ENCODE data around the gene CRADD. TPM values are rescaled to one million over a fixed set of nuclear protein-coding genes. Genes with fewer than 3 reads are reported as not detected.
A peak's percentile ranks its signal among the peaks of the same experiment; 100 is the strongest.

The CRADD gene
- total RNA-seq, 1 experiment from 2014 or later, result 7.6 TPM

- H3K4me3 Mint-ChIP-seq, result peak overlapping the region in 1 of 2 experiments; percentile 45; a peak in 2 of 5 replicates
- Histone ChIP-seq H3K9me3 (ENCODE audit: control insufficient read depth, low read depth, low read length) (no peaks in the 10 kb centered on the region), H3K14ac (ENCODE audit: insufficient read depth, low read length) (no peak overlapping the region), H3K9ac (ENCODE audit: extremely low read depth, insufficient read length, low read length) (no peak overlapping the region), H3K23me2 (ENCODE audit: insufficient read length, low read depth, low read length, poor library complexity, severe bottlenecking) (no peaks in the 10 kb centered on the region), H2BK12ac (ENCODE audit: insufficient read length, low read depth, low read length) (no peak overlapping the region), H3T11ph (ENCODE audit: low read length) (no peak overlapping the region), H4K20me1 (ENCODE audit: control insufficient read depth, insufficient read depth, insufficient read length) (no peaks in the 10 kb centered on the region), H3K4ac (ENCODE audit: low read depth, low read length) (no peak overlapping the region), H2AK5ac (ENCODE audit: insufficient read length, low read length) (no peak overlapping the region), H3K4me2 (ENCODE audit: insufficient read depth, insufficient read length, low read length) (no peak overlapping the region), H4K8ac (replicated peaks; ENCODE audit: insufficient read length, low read depth, low read length) (no peak overlapping the region), H4K91ac (ENCODE audit: insufficient read length, low read depth, low read length) (no peak overlapping the region), H2BK5ac (ENCODE audit: insufficient read length, low read length) (no peak overlapping the region), H3K18ac (ENCODE audit: insufficient read length, low read depth, low read length) (no peak overlapping the region), H2AFZ (ENCODE audit: low read length) (no peak overlapping the region), H2BK120ac (ENCODE audit: low read depth, low read length, poor library complexity, severe bottlenecking) (peak overlapping the region; percentile 48), H4K5ac (ENCODE audit: insufficient read length, low read depth, low read length) (no peak overlapping the region), H3K23ac (ENCODE audit: insufficient read length, low read depth, low read length) (no peak overlapping the region), H3K79me1 (ENCODE audit: insufficient read depth, low read depth, low read length, poor library complexity, severe bottlenecking) (no peaks in the 10 kb centered on the region), H3K4me1 (ENCODE audit: insufficient read depth, low read length) (peaks cover 11% of the 10 kb centered on the region; the same call in 1 of the 2 replicates), H3K79me2 (ENCODE audit: insufficient read depth, low read length) (no peaks in the 10 kb centered on the region), H3K27me3 (ENCODE audit: insufficient read depth, low read length) (no peaks in the 10 kb centered on the region), H2BK20ac (ENCODE audit: low read depth, low read length, poor library complexity, severe bottlenecking) (no peak overlapping the region), H3K27ac (ENCODE audit: insufficient read length, low read depth, low read length) (peak overlapping the region; percentile 78), H2BK15ac (ENCODE audit: low read depth, low read length) (no peak overlapping the region), H3K56ac (ENCODE audit: insufficient read length, low read depth, low read length) (no peak overlapping the region)
- peak overlapping the region; percentile 83 to 96 (median 91) for H3K27ac Mint-ChIP-seq
- DNase-seq, result no peak
- no peak for TF ChIP-seq CTCF (conservative IDR thresholded peaks at IDR 0.05)
- no peaks in the 10 kb centered on the region for H3K36me3 Mint-ChIP-seq (ENCODE audit: insufficient read depth in 1 of 3, low read depth in 3 of 3)
- H3K9me3 Mint-ChIP-seq, result peaks cover 0 to 3% of the 10 kb centered on the region in 2 experiments; a peak in 3 of 5 replicates
- WGBS (ENCODE audit: extremely low coverage, insufficient read length, low lambda C conversion rate), result no CpG with 5 or more reads among the region's 3 CpGs
- no peaks in the 10 kb centered on the region for H3K27me3 Mint-ChIP-seq (ENCODE audit: low read depth)
- peaks cover 52 to 57% of the 10 kb centered on the region in 2 experiments for H3K4me1 Mint-ChIP-seq
Observed at GRCh38 chr12:93698307-93699092, 21.3 kb downstream of the CRADD start.

All from H9 (cell line).